GM18858 (cell line): ENCODE results near the gene MRPS15.
A peak's percentile ranks its signal among the peaks of the same experiment; 100 is the strongest.
"Not testable (repeated sequence)": the region's sequence is repeated elsewhere in the genome, so short reads cannot be mapped to it uniquely, and the experiment has no call there.

Experiments used
- ATAC-seq: cut with Tn5 transposase; IDR thresholded peaks from one replicate; pipeline ENCODE4 v1.9.1; 2021; ENCODE audit not compliant: unreplicated experiment

MRPS15 gene

GRCh38 chr1:36463803-36464604 lies at the start of gene MRPS15:
Gene MRPS15, minus strand, starts transcription at chr1:36464384. Its CDS starts 109 bp downstream, at chr1:36464275.
- ATAC-seq: peak; percentile 80

- no peak for ATAC-seq
Measured at GRCh38 chr1:36512842-36513241, 48.7 kb upstream of the MRPS15 start.

GRCh38 chr1:36511804-36512798 lies 47.9 kb upstream of the MRPS15 start:
- no peak for ATAC-seq

- ATAC-seq: not testable (repeated sequence)
Measured at GRCh38 chr1:36511220-36511619, 47.0 kb upstream of the MRPS15 start.

- no peak for ATAC-seq
Measured at GRCh38 chr1:36510418-36510817, 46.2 kb upstream of the MRPS15 start.

- ATAC-seq: no peak
Measured at GRCh38 chr1:36508257-36508656, 44.1 kb upstream of the MRPS15 start.

- ATAC-seq: no peak
Measured at GRCh38 chr1:36506276-36506920, 42.2 kb upstream of the MRPS15 start.

- no peak for ATAC-seq
Measured at GRCh38 chr1:36503733-36504132, 39.5 kb upstream of the MRPS15 start.

- no peak for ATAC-seq
Measured at GRCh38 chr1:36503159-36503558, 39.0 kb upstream of the MRPS15 start.

GRCh38 chr1:36502616-36503015 lies 38.4 kb upstream of the MRPS15 start:
- no peak for ATAC-seq

GRCh38 chr1:36501911-36502310 lies 37.7 kb upstream of the MRPS15 start:
- not testable (repeated sequence) for ATAC-seq

GRCh38 chr1:36497207-36497606 lies 33.0 kb upstream of the MRPS15 start:
- ATAC-seq: no peak

GRCh38 chr1:36494971-36495370 lies 30.8 kb upstream of the MRPS15 start:
- no peak for ATAC-seq

GRCh38 chr1:36493524-36493923 lies 29.3 kb upstream of the MRPS15 start:
- ATAC-seq: no peak

GRCh38 chr1:36492491-36492890 lies 28.3 kb upstream of the MRPS15 start:
- ATAC-seq: no peak

GRCh38 chr1:36489258-36490051 lies 25.3 kb upstream of the MRPS15 start:
- ATAC-seq: not testable (repeated sequence)

GRCh38 chr1:36487906-36488305 lies 23.7 kb upstream of the MRPS15 start:
- no peak for ATAC-seq

- ATAC-seq: not testable (repeated sequence)
Measured at GRCh38 chr1:36487336-36487725, 23.1 kb upstream of the MRPS15 start.

- ATAC-seq: no peak
Measured at GRCh38 chr1:36486439-36487335, 22.5 kb upstream of the MRPS15 start.
